ENCODE data around the gene VRK3.

DNA sequence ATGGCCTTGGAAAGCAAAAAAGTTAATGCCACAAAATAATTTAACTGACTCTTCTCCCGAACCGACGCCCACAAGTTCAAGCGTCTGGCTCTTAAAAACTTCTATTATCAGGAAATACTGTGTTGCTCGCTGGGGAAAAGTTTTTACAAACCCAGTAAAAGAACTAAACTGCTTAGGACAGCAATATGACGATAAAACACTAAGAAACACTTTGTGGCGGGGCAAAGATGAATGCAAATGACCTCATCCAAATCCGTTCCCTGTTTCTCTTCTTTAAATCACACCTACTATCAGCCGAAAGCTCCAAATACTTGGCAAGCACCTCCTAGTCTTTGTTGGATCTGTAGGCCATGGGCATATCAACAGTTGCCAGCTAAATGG, 69.1 kb downstream of the VRK3 start:
- no peak for TF ChIP-seq EZH2 (IDR thresholded peaks at IDR 0.05; ENCODE audit: borderline replicate concordance, low read length)
- TF ChIP-seq, protein P1, sequence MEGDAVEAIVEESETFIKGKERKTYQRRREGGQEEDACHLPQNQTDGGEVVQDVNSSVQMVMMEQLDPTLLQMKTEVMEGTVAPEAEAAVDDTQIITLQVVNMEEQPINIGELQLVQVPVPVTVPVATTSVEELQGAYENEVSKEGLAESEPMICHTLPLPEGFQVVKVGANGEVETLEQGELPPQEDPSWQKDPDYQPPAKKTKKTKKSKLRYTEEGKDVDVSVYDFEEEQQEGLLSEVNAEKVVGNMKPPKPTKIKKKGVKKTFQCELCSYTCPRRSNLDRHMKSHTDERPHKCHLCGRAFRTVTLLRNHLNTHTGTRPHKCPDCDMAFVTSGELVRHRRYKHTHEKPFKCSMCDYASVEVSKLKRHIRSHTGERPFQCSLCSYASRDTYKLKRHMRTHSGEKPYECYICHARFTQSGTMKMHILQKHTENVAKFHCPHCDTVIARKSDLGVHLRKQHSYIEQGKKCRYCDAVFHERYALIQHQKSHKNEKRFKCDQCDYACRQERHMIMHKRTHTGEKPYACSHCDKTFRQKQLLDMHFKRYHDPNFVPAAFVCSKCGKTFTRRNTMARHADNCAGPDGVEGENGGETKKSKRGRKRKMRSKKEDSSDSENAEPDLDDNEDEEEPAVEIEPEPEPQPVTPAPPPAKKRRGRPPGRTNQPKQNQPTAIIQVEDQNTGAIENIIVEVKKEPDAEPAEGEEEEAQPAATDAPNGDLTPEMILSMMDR (IDR thresholded peaks at IDR 0.05; ENCODE audit: low read length) = no peak

Data from OCI-LY1 (cell line).